Kidney (tissue), 14 donors: ENCODE data around the gene SLC39A11. TPM values are rescaled to one million over a fixed set of nuclear protein-coding genes. Genes with fewer than 3 reads are reported as not detected.

Experiments used
- DNase-seq, 5 donors: peaks; one replicate each; pipeline ENCODE4 v3.0.0-alpha.2; 2013 to 2020
- FAIRE-seq: peaks from 2 replicates; lab custom pipeline; 2012; peaks lifted over from hg19 to GRCh38; lab: Jason Lieb, UNC
- H3K27ac ChIP-seq, 2 donors: one replicate each; pipeline ENCODE4 v1.7.0; 2013; ENCODE audit warnings: low read depth in 2 of 2, low read length in 2 of 2, inconsistent platforms in 1 of 2
- H3K27me3 ChIP-seq: one replicate; pipeline ENCODE4 v1.7.1; 2013; ENCODE audit warnings: low read length, inconsistent platforms; ENCODE audit not compliant: control insufficient read depth, insufficient read depth
- H3K36me3 ChIP-seq, 3 donors: one replicate each; pipeline versions ENCODE4 v1.7.0 to v1.7.1; 2013; ENCODE audit warnings: low read length in 3 of 3, control low read depth in 1 of 3, inconsistent platforms in 1 of 3; ENCODE audit not compliant: insufficient read depth in 3 of 3, control insufficient read depth in 2 of 3
- H3K4me1 ChIP-seq, 3 donors: one replicate each; pipeline versions ENCODE4 v1.7.0 to v1.7.1; 2013; ENCODE audit warnings: low read length in 3 of 3, inconsistent platforms in 1 of 3, low read depth in 1 of 3; ENCODE audit not compliant: control insufficient read depth in 2 of 3, insufficient read depth in 2 of 3
- H3K4me3 ChIP-seq, 3 donors: one replicate each; pipeline versions ENCODE4 v1.7.0 to v1.8.1; 2013; ENCODE audit warnings: low read length in 3 of 3, control low read depth in 1 of 3, inconsistent platforms in 1 of 3
- H3K9ac ChIP-seq, 3 donors: one replicate each; pipeline versions ENCODE4 v1.7.0 to v1.7.1; 2013; ENCODE audit warnings: low read length in 3 of 3, control low read depth in 1 of 3, inconsistent platforms in 1 of 3
- H3K9me3 ChIP-seq, 3 donors: one replicate each; pipeline versions ENCODE4 v1.7.0 to v1.7.1; 2013; ENCODE audit warnings: low read length in 3 of 3, control low read depth in 1 of 3, inconsistent platforms in 1 of 3; ENCODE audit not compliant: control insufficient read depth in 2 of 3, insufficient read depth in 1 of 3
- intact Hi-C: fragments of 100-400 bp; cut with DNase I; formaldehyde crosslinking; loops from one replicate; pipeline ENCODE4 v1.11.1; 2022
- polyA plus RNA-seq: library from polyadenylated mRNA; stranded (reverse); fragments of 350-450 nt; fragmentation: Illumina TruSeq; extraction: RNeasy Lipid Tissue Mini Kit (QIAGEN cat#74804); gene quantifications from one replicate; pipeline ENCODE4 v1.2.3, GENCODE V29; 2014; ENCODE audit warnings: low read depth, low replicate concordance; ENCODE audit not compliant: insufficient read depth
- total RNA-seq: library from RNA; stranded (reverse); fragmentation: NEBNext Ultra II Directional; extraction: Animal tissue kit (Norgen Biotek cat#: 25700); gene quantifications from one replicate; pipeline ENCODE4 v1.2.1, GENCODE V29; 2021
- TF ChIP-seq, protein P1 (sequence below): IDR thresholded peaks from 3 replicates; pipeline ENCODE4 v1.5.1; 2012; ENCODE audit warnings: mild to moderate bottlenecking, moderate library complexity, borderline replicate concordance; ENCODE audit not compliant: insufficient read depth; ENCODE audit errors: extremely low read depth
- donor health status: control.
- donor health status: control.
- donor health status: control.
- donor health status: control.
- donor health status: control.
- donor health status: DM: yes; HTN: yes; CAD: no.
- donor health status: Normal renal cell carcinoma (clear cell type).

Gene SLC39A11
- total and polyA plus RNA-seq, 2 donors from 2014 or later = 19.7 to 37.2 TPM

DNA sequence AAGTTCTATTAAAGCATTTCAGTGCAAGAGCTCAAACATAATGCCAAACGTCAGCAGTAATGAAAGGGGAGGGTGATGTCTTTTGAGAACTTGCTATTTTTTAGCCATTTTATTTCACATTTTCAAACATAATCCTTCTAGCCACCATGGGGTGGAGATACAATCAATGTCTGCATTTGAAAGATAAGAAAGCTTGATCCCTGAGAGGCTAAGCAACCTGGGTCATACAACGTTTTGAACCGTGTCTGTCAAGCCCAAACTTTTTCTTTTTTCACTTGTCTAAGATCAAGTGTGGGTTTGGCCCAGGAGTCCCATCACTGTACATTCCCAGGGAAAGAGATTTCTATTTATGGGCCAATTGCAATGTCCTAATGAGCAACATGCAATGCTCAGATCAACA is 331.1 kb downstream of the SLC39A11 start:
- DNase-seq (no peak), FAIRE-seq (no peak)
- Histone ChIP-seq H3K4me3 (no peak overlapping the region), H3K27me3 (no peaks in the 10 kb centered on the region), H3K36me3 (no peaks in the 10 kb centered on the region), H3K9ac (no peak overlapping the region), H3K27ac (no peak overlapping the region), H3K9me3 (no peaks in the 10 kb centered on the region), H3K4me1 (no peaks in the 10 kb centered on the region)
- intact Hi-C loops = no loop called here
- TF ChIP-seq, protein P1, sequence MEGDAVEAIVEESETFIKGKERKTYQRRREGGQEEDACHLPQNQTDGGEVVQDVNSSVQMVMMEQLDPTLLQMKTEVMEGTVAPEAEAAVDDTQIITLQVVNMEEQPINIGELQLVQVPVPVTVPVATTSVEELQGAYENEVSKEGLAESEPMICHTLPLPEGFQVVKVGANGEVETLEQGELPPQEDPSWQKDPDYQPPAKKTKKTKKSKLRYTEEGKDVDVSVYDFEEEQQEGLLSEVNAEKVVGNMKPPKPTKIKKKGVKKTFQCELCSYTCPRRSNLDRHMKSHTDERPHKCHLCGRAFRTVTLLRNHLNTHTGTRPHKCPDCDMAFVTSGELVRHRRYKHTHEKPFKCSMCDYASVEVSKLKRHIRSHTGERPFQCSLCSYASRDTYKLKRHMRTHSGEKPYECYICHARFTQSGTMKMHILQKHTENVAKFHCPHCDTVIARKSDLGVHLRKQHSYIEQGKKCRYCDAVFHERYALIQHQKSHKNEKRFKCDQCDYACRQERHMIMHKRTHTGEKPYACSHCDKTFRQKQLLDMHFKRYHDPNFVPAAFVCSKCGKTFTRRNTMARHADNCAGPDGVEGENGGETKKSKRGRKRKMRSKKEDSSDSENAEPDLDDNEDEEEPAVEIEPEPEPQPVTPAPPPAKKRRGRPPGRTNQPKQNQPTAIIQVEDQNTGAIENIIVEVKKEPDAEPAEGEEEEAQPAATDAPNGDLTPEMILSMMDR = no peak

DNA sequence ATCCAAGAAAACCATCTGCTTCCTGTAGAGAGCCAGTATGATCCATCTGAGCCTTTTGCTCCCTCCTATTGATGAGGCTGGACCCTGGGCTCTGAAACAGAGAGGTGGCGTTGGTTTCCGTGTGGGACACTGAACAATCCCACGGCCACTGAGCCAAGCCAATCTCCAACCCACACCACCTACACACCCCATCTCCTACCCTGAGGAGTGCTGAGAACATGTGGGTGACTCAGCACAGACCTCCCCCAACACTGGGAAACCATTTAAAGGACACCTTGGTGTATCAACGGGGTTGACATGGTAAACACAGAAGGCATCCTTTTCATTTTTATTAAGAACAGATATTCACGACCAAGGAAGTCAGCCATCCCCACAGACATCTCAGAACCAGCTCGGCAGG is 332.1 kb downstream of the SLC39A11 start:
- DNase-seq = no peak
- no peak overlapping the region for H3K4me3 ChIP-seq
- no peaks in the 10 kb centered on the region for H3K27me3 ChIP-seq
- intact Hi-C loops = no loop called here
- no peak for FAIRE-seq
- H3K4me1 ChIP-seq = no peaks in the 10 kb centered on the region
- TF ChIP-seq, protein P1 = no peak
- no peak overlapping the region for H3K9ac ChIP-seq
- H3K27ac ChIP-seq = no peak overlapping the region
- H3K9me3 ChIP-seq = peaks cover 0 to 4% (median 0%) of the 10 kb centered on the region in 3 donors
- H3K36me3 ChIP-seq = no peaks in the 10 kb centered on the region

DNA sequence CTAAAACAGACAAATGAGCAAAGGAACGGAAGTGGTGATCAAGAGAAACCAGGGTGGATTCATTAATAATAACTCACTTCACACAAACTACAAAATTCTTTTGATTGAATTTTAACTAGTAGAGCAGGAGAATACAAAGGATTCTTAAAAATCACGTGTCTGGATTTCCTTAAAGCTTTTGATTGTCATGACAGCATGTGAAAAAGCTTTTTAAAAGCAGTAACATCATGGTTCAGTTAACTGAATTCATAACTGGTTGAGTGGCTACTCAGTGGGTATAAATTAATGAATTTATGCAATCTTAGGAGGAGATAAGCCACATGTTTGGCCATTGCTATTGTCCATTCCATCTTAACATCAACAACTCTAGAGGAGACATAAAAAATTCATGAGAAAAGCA is 333.2 kb downstream of the SLC39A11 start:
- no peak overlapping the region for H3K9ac ChIP-seq
- H3K36me3 ChIP-seq = no peaks in the 10 kb centered on the region
- H3K4me3 ChIP-seq = no peak overlapping the region
- FAIRE-seq (no peak), DNase-seq (no peak)
- no peaks in the 10 kb centered on the region for H3K4me1 ChIP-seq
- no peaks in the 10 kb centered on the region for H3K27me3 ChIP-seq
- intact Hi-C loops = no loop called here
- H3K27ac ChIP-seq = no peak overlapping the region
- peaks cover 0 to 4% (median 0%) of the 10 kb centered on the region in 3 donors for H3K9me3 ChIP-seq
- TF ChIP-seq, protein P1 = no peak

DNA sequence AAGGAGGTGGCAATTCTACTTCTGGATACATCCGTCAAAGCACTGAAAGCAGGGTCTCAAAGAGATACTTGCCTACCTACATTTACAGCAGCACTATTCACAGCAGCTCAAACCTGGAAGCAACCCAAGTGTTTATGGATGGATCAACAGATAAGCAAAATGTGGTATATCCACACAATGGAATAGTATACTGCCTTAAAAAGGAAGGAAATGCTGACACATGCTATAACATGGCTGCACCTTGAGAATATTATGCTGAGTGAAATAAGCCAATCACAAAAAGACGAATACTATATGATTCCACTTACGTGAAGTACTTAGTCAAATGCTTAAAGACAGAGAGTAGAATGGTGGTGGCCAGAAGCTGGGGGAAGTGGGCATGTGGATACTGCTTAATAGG is 336.2 kb downstream of the SLC39A11 start:
- no peaks in the 10 kb centered on the region for H3K4me1 ChIP-seq
- H3K9me3 ChIP-seq = peaks cover 0 to 4% (median 0%) of the 10 kb centered on the region in 3 donors
- no peak overlapping the region for H3K4me3 ChIP-seq
- no peaks in the 10 kb centered on the region for H3K27me3 ChIP-seq
- no peak overlapping the region for H3K9ac ChIP-seq
- no peaks in the 10 kb centered on the region for H3K36me3 ChIP-seq
- TF ChIP-seq, protein P1 = no peak
- no peak overlapping the region for H3K27ac ChIP-seq
- no peak for FAIRE-seq
- intact Hi-C loops = no loop called here
- DNase-seq = no peak
